Left ventricle myocardium inferior (tissue), 1 donor: ENCODE results near the gene CACNG5. TPM values are rescaled to one million over a fixed set of nuclear protein-coding genes. Genes with fewer than 3 reads are reported as not detected.

ENCODE experiments used
- DNase-seq: peaks from one replicate; pipeline ENCODE4 v3.0.0-alpha.2; 2020
- H3K27ac ChIP-seq: fragments of 200-600 bp; replicated peaks from 2 replicates; pipeline ENCODE4 v1.8.0; 2021
- H3K27me3 ChIP-seq: fragments of 200-600 bp; 2 replicates; pipeline ENCODE4 v1.8.0; 2021; ENCODE audit warnings: low read depth
- H3K36me3 ChIP-seq: fragments of 200-600 bp; 2 replicates; pipeline ENCODE4 v1.8.0; 2021
- H3K4me1 ChIP-seq: fragments of 200-600 bp; 2 replicates; pipeline ENCODE4 v1.8.0; 2021
- H3K4me3 ChIP-seq: fragments of 200-600 bp; 2 replicates; pipeline ENCODE4 v1.8.0; 2021; ENCODE audit warnings: mild to moderate bottlenecking, moderate library complexity
- H3K9me3 ChIP-seq: fragments of 200-600 bp; replicated peaks from 2 replicates; pipeline ENCODE4 v1.8.0; 2021
- intact Hi-C: fragments of 100-400 bp; cut with micrococcal nuclease; formaldehyde crosslinking; loops from one replicate; pipeline ENCODE4 v1.11.0; 2022
- total RNA-seq: library from RNA; stranded (reverse); fragmentation: NEBNext Ultra II Directional; extraction: Animal tissue kit (Norgen Biotek cat#: 25700); gene quantifications from one replicate; pipeline ENCODE4 v1.2.1, GENCODE V29; 2021
- TF ChIP-seq, protein P1 (sequence below): fragments of 200-600 bp; IDR thresholded peaks from 2 replicates; pipeline ENCODE4 v1.8.0; 2021; ENCODE audit warnings: antibody characterized with exemption, mild to moderate bottlenecking, borderline replicate concordance
- donor health status: DM: no; HTN: yes; CAD: no; lungs with severe emphysema.

Gene CACNG5
- total RNA-seq, 1 donor from 2014 or later = not detected

DNA sequence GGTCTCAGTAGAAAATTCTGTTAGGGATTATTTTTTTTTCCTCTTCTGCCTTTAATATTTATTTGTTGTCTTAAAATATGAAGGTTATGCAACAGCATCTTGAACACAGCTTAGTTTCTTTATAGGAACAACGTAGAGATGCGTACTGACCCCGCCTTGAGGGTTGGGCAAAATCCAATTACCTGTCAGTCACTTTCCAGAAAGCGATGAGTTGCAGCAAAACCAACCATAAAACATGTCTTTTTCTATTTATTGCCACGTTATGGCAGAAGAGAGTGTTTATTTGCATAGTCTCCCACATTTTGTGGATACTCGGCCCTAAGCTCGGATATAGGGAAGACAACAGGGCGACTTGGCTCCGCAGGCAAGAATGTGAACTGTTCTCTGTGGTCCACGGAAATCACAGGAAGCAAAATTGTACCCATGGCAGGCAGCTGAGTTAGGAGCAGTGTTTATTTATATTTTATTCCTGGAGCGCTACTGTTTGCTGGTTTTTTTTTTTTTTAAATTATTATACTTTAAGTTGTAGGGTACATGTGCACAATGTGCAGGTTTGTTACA lies 44.3 kb upstream of the CACNG5 start:
- no peak for DNase-seq
- intact Hi-C loops = no loop called here
- Histone ChIP-seq H3K4me1 (no peaks in the 10 kb centered on the region), H3K9me3 (no peaks in the 10 kb centered on the region), H3K36me3 (peaks cover 5% of the 10 kb centered on the region), H3K4me3 (no peak overlapping the region), H3K27ac (no peak overlapping the region), H3K27me3 (no peaks in the 10 kb centered on the region)
- TF ChIP-seq, protein P1, sequence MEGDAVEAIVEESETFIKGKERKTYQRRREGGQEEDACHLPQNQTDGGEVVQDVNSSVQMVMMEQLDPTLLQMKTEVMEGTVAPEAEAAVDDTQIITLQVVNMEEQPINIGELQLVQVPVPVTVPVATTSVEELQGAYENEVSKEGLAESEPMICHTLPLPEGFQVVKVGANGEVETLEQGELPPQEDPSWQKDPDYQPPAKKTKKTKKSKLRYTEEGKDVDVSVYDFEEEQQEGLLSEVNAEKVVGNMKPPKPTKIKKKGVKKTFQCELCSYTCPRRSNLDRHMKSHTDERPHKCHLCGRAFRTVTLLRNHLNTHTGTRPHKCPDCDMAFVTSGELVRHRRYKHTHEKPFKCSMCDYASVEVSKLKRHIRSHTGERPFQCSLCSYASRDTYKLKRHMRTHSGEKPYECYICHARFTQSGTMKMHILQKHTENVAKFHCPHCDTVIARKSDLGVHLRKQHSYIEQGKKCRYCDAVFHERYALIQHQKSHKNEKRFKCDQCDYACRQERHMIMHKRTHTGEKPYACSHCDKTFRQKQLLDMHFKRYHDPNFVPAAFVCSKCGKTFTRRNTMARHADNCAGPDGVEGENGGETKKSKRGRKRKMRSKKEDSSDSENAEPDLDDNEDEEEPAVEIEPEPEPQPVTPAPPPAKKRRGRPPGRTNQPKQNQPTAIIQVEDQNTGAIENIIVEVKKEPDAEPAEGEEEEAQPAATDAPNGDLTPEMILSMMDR = no peak

DNA sequence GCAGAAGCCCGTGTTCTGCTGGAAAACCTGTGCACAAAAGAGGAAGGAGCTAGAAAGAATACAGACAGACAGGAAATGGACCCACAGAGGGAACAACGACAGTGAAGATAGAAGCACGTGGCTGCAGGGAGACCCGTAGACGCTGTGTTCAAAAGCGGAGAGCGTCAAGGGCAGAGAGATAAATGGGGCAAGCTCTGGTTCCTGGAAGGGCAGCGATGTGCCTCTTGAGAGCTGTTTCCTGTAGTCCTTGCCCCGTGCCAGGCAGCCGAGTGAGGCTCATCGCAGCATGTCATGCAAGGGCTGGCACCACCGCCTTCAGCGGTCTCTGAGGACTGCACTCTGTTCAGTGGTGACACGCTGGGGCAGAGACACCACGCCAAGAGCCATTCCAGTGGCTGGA lies 43.6 kb upstream of the CACNG5 start:
- no peak for DNase-seq
- no peaks in the 10 kb centered on the region for H3K9me3 ChIP-seq
- H3K36me3 ChIP-seq = peaks cover 5% of the 10 kb centered on the region
- no peak overlapping the region for H3K4me3 ChIP-seq
- no peaks in the 10 kb centered on the region for H3K27me3 ChIP-seq
- TF ChIP-seq, protein P1 = no peak
- no peaks in the 10 kb centered on the region for H3K4me1 ChIP-seq
- H3K27ac ChIP-seq = no peak overlapping the region
- intact Hi-C loops = no loop called here

DNA sequence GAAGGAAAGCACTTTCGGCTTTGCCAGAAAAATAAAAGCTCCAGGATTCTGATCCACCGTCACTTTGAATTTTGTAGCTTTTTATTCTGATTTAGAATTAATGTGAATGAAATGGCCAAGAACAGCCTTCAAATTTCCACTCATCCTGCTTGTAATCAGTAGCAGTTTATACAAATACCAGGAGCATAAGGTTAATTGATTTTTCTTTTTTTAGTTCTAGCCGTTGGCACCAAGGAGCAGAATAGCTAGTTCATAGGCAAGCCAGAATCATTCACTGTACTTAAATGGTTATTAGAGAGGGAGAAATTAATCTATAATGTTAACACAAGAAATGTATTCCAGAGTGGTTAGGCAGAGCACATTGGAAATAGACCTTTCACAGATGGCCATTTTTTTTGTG lies 41.1 kb upstream of the CACNG5 start:
- Histone ChIP-seq H3K36me3 (peaks cover 5% of the 10 kb centered on the region), H3K4me1 (no peaks in the 10 kb centered on the region), H3K4me3 (no peak overlapping the region), H3K9me3 (no peaks in the 10 kb centered on the region), H3K27ac (no peak overlapping the region), H3K27me3 (no peaks in the 10 kb centered on the region)
- TF ChIP-seq, protein P1 = no peak
- intact Hi-C loops = no loop called here
- DNase-seq = no peak

DNA sequence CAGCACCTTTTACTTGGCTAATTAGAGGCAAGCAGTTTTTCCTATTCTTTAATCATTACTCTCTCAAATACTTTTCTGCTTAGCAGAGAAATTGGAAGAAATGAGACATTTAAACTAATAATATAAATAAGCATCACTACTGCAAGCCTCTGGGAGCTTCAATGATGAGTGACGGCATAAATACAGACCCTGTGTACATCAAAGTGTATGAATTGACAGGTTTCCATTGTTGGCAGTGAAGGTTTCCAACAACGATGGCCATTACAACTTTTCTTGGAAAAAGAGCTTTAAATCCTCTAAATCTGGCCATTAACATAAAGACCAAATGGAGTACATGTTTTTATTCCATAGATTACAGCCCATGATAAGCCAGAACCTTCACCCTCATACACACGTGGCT lies 39.4 kb upstream of the CACNG5 start:
- H3K9me3 ChIP-seq = no peaks in the 10 kb centered on the region
- no peak for DNase-seq
- no peaks in the 10 kb centered on the region for H3K27me3 ChIP-seq
- H3K4me3 ChIP-seq = no peak overlapping the region
- TF ChIP-seq, protein P1 = no peak
- H3K27ac ChIP-seq = no peak overlapping the region
- H3K36me3 ChIP-seq = no peaks in the 10 kb centered on the region
- no peaks in the 10 kb centered on the region for H3K4me1 ChIP-seq
- intact Hi-C loops = no loop called here

DNA sequence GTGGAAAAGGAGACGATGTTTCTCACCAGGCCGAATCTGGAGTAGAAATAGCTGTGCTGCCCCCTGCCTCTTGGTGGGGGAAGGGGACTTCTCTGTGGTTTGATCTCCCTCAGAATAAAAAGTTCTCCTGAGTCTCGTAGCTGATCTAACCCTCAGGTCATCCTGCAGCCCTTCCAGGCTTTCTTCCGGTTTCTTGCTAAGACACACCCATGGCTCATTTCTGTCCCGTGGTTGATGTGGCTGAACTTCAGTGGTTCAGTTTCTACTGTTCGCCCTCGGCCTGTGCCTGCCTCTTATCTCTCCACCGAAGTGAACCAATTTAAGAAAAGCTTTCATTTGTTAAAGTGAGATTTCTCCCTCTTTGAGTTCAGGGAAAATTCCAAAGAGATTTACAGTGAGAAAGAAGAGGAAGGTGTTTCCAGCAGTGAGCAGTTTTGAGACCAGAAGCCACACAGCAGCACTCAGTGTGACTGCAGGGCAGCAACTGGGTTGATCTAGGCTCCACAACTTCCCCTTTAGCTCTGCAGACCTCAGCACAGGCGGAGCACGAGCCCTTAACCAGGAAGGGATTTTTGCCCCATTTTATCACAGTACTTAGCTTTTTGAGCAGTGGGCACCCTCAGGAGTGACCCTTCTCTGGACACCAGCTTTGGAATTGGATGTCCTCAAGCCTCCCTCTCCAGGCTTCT lies 34.9 kb upstream of the CACNG5 start:
- no peaks in the 10 kb centered on the region for H3K9me3 ChIP-seq
- no peak for DNase-seq
- TF ChIP-seq, protein P1 = no peak
- H3K27ac ChIP-seq = no peak overlapping the region
- no peaks in the 10 kb centered on the region for H3K36me3 ChIP-seq
- H3K27me3 ChIP-seq = no peaks in the 10 kb centered on the region
- no peak overlapping the region for H3K4me3 ChIP-seq
- intact Hi-C loops = no loop called here
- H3K4me1 ChIP-seq = no peaks in the 10 kb centered on the region
